ENCODE results near the gene PREB.
A peak's percentile ranks its signal among the peaks of the same experiment; 100 is the strongest.

Gene PREB

DNA sequence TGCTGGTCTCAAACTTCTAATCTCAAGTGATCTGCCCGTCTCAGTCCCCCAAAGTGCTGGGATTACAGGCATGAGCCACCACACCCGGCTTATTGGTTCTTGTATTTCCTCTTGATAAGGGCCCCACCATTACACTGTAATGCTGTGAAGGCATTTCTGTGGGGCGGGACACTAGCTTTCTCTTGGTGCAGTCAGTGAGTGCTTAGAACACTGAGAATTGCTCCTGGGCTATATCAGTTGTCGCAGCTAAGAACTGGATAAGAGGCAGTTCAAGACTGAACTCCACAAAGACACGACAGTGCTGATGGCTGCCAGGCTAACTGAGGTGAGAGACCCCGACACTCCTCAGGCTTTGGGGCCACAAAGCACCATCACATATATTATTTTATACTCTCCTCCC, 45.8 kb downstream of the PREB start:
- DNase-seq (ENCODE audit: low read depth), result no peak
- TF ChIP-seq, protein P1, sequence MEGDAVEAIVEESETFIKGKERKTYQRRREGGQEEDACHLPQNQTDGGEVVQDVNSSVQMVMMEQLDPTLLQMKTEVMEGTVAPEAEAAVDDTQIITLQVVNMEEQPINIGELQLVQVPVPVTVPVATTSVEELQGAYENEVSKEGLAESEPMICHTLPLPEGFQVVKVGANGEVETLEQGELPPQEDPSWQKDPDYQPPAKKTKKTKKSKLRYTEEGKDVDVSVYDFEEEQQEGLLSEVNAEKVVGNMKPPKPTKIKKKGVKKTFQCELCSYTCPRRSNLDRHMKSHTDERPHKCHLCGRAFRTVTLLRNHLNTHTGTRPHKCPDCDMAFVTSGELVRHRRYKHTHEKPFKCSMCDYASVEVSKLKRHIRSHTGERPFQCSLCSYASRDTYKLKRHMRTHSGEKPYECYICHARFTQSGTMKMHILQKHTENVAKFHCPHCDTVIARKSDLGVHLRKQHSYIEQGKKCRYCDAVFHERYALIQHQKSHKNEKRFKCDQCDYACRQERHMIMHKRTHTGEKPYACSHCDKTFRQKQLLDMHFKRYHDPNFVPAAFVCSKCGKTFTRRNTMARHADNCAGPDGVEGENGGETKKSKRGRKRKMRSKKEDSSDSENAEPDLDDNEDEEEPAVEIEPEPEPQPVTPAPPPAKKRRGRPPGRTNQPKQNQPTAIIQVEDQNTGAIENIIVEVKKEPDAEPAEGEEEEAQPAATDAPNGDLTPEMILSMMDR (IDR thresholded peaks at IDR 0.05; ENCODE audit: control insufficient read depth, extremely low read depth, insufficient read depth), result no peak
- no peak overlapping the region for H3K4me3 ChIP-seq (ENCODE audit: low read depth, low read length)

DNA sequence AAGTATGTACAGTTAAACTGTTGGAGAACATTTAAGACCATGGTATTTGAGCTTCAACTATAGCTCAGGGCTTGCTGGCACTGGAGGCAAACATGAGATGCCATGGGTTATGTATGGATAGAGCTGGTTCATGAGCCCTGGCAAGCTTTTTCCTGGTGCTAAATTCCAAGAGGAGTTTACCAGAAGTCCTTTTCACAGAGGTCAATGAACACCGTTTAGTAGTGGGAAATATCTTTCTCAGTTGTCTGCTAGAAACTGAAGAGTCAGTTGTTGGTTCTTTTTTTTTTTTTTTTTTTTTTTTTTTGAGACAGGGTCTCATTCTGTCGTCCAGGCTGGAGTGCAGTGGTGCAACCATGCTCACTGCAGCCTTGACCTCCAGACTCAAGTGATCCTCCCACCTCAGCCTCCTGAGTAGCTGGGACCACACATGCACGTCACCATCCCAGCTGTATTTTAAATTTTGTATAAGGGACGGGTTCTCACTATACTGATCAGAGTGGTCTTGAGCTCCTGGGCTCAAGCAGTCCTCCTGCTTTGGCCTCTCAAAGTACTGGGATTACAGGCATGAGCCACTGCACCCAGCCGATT, 46.5 kb downstream of the PREB start:
- no peak overlapping the region for H3K4me3 ChIP-seq (ENCODE audit: low read depth, low read length)
- DNase-seq (ENCODE audit: low read depth), result no peak
- TF ChIP-seq, protein P1 (IDR thresholded peaks at IDR 0.05; ENCODE audit: control insufficient read depth, extremely low read depth, insufficient read depth), result no peak

DNA sequence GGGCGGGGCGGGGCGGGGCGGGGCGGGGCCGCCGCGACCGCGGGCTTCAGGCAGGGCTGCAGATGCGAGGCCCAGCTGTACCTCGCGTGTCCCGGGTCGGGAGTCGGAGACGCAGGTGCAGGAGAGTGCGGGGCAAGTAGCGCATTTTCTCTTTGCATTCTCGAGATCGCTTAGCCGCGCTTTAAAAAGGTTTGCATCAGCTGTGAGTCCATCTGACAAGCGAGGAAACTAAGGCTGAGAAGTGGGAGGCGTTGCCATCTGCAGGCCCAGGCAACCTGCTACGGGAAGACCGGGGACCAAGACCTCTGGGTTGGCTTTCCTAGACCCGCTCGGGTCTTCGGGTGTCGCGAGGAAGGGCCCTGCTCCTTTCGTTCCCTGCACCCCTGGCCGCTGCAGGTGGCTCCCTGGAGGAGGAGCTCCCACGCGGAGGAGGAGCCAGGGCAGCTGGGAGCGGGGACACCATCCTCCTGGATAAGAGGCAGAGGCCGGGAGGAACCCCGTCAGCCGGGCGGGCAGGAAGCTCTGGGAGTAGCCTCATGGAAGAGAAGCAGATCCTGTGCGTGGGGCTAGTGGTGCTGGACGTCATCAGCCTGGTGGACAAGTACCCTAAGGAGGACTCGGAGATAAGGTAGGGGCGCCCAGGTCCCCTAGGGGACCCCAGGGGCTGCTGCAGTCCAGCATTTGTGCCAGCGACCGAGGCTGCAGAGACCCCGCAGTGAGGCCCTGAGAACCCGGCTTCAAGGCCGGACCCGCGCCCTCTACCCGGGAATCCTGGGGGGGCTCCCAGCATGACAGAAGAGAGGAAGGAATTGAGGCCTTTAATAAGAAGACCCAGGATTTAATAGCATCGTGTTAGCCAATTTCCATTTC, 47.5 kb downstream of the PREB start, which contains the start of gene KHK:
Gene KHK, plus strand, starts transcription at position 49 of the 870 bp plus-strand sequence. Its CDS starts 488 bp downstream, at position 537.
- no peak for DNase-seq (ENCODE audit: low read depth)
- H3K4me3 ChIP-seq (ENCODE audit: low read depth, low read length), result peak within 1 kb of the TSS; percentile 61
- TF ChIP-seq, protein P1 (IDR thresholded peaks at IDR 0.05; ENCODE audit: control insufficient read depth, extremely low read depth, insufficient read depth), result no peak

DNA sequence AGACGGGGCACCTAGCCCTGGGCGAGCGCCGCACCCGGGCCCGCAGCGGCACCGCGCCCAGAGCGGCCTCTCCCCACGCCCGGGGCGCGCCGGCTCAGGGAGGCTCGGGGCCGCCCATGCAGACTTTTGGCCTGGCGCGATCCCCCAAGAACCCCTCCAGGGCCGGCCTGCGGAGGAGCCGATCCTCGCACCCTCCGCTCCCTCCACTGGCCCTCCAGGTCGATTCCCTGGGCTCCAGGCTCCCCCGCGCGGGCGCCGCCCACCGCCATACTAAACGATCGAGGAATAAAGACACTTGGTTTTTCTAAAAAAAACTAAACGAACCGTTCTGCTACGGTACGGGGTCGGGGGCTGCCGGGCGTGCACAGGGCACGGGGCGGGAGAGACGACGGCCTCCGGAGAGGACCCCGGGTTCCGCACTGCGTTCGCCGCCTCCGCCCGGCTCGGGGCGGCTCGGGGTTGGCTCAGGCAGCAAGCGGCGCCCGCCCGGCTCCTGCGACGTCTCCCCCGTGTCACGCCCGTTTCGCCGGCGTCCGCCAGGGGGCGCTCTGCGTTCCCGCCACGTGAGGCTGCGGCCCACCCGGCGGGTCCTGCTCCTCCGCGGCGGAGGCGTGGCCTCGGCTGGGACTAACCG, 48.2 kb downstream of the PREB start:
- H3K4me3 ChIP-seq (ENCODE audit: low read depth, low read length), result peak overlapping the region; percentile 61
- peak; percentile 50 for DNase-seq (ENCODE audit: low read depth)
- TF ChIP-seq, protein P1 (IDR thresholded peaks at IDR 0.05; ENCODE audit: control insufficient read depth, extremely low read depth, insufficient read depth), result peak; percentile 95

DNA sequence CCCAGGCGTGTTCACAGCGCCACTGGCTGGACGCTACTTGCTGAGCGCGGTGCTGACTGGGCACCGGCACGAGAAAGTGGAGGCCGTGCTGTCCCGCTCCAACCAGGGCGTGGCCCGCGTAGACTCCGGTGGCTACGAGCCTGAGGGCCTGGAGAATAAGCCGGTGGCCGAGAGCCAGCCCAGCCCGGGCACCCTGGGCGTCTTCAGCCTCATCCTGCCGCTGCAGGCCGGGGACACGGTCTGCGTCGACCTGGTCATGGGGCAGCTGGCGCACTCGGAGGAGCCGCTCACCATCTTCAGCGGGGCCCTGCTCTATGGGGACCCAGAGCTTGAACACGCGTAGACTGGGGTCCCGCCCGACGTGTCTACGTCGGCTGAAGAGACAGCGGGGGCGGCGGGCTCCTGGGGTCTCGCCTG, 48.8 kb downstream of the PREB start:
- DNase-seq (ENCODE audit: low read depth), result no peak
- TF ChIP-seq, protein P1 (IDR thresholded peaks at IDR 0.05; ENCODE audit: control insufficient read depth, extremely low read depth, insufficient read depth), result peak; percentile 34; the same call in 1 of the 2 replicates
- peak overlapping the region; percentile 56 for H3K4me3 ChIP-seq (ENCODE audit: low read depth, low read length)

DNA sequence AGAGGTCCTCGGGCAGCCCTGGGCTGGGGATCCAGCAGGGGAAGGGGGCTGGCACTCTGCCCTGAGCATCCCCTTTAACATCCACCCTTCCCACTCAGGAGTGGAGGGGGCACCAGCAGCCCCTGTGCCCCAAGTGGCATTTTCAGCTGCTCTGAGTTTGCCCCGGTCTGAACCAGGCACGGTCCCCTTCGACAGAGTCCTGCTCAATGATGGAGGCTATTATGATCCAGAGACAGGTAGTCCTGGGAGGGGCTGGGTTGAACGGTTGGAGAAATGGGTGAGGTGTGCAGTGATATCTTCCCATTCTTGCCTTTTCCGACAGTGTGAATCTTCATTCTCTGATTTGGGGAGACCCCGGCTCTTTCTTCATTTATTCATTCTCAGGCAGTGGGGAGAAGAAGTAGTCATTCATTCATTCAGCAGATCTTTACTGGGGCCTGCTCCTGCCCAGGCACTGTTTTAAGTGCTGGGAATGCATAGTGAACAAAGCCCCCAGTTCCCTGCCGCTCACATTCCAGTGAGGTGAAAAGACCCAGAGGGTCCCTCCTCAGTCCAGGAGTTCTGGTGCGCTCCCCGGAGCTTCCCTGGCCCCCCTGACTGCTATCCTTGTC, 49.3 kb downstream of the PREB start:
- TF ChIP-seq, protein P1 (IDR thresholded peaks at IDR 0.05; ENCODE audit: control insufficient read depth, extremely low read depth, insufficient read depth), result no peak
- DNase-seq (ENCODE audit: low read depth), result no peak
- peak overlapping the region; percentile 56 for H3K4me3 ChIP-seq (ENCODE audit: low read depth, low read length)

Data from LNCaP clone FGC (cell line).